Mesenchymal stem cell (in vitro differentiated cells and primary cell): ENCODE measurements around the gene PRAMEF13.
"Not testable (repeated sequence)": the region's sequence is repeated elsewhere in the genome, so short reads cannot be mapped to it uniquely, and the experiment has no call there.

Experiments
- DNase-seq: peaks from one replicate; pipeline ENCODE4 v3.0.0-alpha.2; 2013
- H2AFZ ChIP-seq: one replicate; pipeline ENCODE4 v1.6.1; 2013; ENCODE audit warnings: low read depth, mild to moderate bottlenecking, control low read depth, inconsistent platforms, low read length, moderate library complexity
- H2AK5ac ChIP-seq: 2 replicates; pipeline ENCODE4 v1.6.1; 2013; ENCODE audit warnings: low read length, moderate library complexity, mild to moderate bottlenecking, inconsistent platforms; ENCODE audit not compliant: severe bottlenecking
- H2BK120ac ChIP-seq: one replicate; pipeline ENCODE4 v1.6.1; 2013; ENCODE audit warnings: low read depth, mild to moderate bottlenecking, inconsistent platforms, low read length, moderate library complexity
- H2BK12ac ChIP-seq, 2 experiments: one replicate each; pipeline ENCODE4 v1.6.1; 2013; ENCODE audit warnings: inconsistent platforms in 2 of 2, low read length in 2 of 2, mild to moderate bottlenecking in 2 of 2, moderate library complexity in 2 of 2, control low read depth in 1 of 2
- H2BK15ac ChIP-seq: one replicate; pipeline ENCODE4 v1.6.1; 2013; ENCODE audit warnings: mild to moderate bottlenecking, low read depth, inconsistent platforms; ENCODE audit not compliant: poor library complexity, severe bottlenecking
- H2BK5ac ChIP-seq: 2 replicates; pipeline ENCODE4 v1.6.1; 2013; ENCODE audit warnings: low read depth, mild to moderate bottlenecking, low read length, control low read depth, inconsistent platforms; ENCODE audit not compliant: poor library complexity, severe bottlenecking
- H3K14ac ChIP-seq, 2 experiments: one replicate each; pipeline ENCODE4 v1.6.1; 2013; ENCODE audit warnings: inconsistent platforms in 2 of 2, low read length in 2 of 2, control low read depth in 1 of 2, mild to moderate bottlenecking in 1 of 2, moderate library complexity in 1 of 2
- H3K18ac ChIP-seq, 2 experiments: one replicate each; pipeline ENCODE4 v1.6.1; 2013; ENCODE audit warnings: inconsistent platforms in 2 of 2, low read length in 2 of 2, control low read depth in 1 of 2, low read depth in 1 of 2, mild to moderate bottlenecking in 1 of 2
- H3K23ac ChIP-seq, 2 experiments: one replicate each; pipeline ENCODE4 v1.6.1; 2013; ENCODE audit warnings: inconsistent platforms in 2 of 2, low read length in 2 of 2, mild to moderate bottlenecking in 2 of 2, moderate library complexity in 2 of 2, control low read depth in 1 of 2
- H3K27ac ChIP-seq: 2 replicates; pipeline ENCODE4 v1.5.1; 2013; ENCODE audit warnings: mild to moderate bottlenecking, moderate library complexity, low read length, control low read depth, inconsistent platforms; ENCODE audit not compliant: poor library complexity, severe bottlenecking
- H3K27me3 ChIP-seq, 2 experiments: 2 replicates each; pipeline versions ENCODE4 v1.6.1 to v1.7.0; 2013; ENCODE audit warnings: low read length in 2 of 2, mild to moderate bottlenecking in 2 of 2, moderate library complexity in 2 of 2, control low read depth in 1 of 2, inconsistent platforms in 1 of 2; ENCODE audit not compliant: control insufficient read depth in 1 of 2, insufficient read depth in 1 of 2
- H3K36me3 ChIP-seq, 2 experiments: 2 replicates each; pipeline versions ENCODE4 v1.6.1 to v1.7.0; 2013; ENCODE audit warnings: low read length in 2 of 2, control low read depth in 1 of 2, inconsistent platforms in 1 of 2, low read depth in 1 of 2, mild to moderate bottlenecking in 1 of 2; ENCODE audit not compliant: insufficient read depth in 2 of 2, control insufficient read depth in 1 of 2
- H3K4ac ChIP-seq, 2 experiments: one replicate each; pipeline ENCODE4 v1.6.1; 2013; ENCODE audit warnings: inconsistent platforms in 2 of 2, low read length in 2 of 2, mild to moderate bottlenecking in 2 of 2, moderate library complexity in 2 of 2, control low read depth in 1 of 2, low read depth in 1 of 2
- H3K4me1 ChIP-seq: 2 replicates; pipeline ENCODE4 v1.6.1; 2013; ENCODE audit warnings: low read depth, low read length, control low read depth; ENCODE audit not compliant: control insufficient read depth, insufficient read depth
- H3K4me2 ChIP-seq: 2 replicates; pipeline ENCODE4 v1.6.1; 2013; ENCODE audit warnings: low read length, mild to moderate bottlenecking, inconsistent platforms; ENCODE audit not compliant: poor library complexity, severe bottlenecking
- H3K4me3 ChIP-seq, 2 experiments: 2 replicates each; pipeline versions ENCODE4 v1.5.1 to v1.7.0; 2013; ENCODE audit warnings: low read length in 2 of 2, mild to moderate bottlenecking in 2 of 2, control low read depth in 1 of 2, low read depth in 1 of 2; ENCODE audit not compliant: insufficient read depth in 1 of 2
- H3K79me1 ChIP-seq: replicated peaks from 2 replicates; pipeline ENCODE4 v1.6.1; 2013; ENCODE audit warnings: mild to moderate bottlenecking, control low read depth, low read length, inconsistent platforms; ENCODE audit not compliant: poor library complexity, severe bottlenecking
- H3K9ac ChIP-seq: 2 replicates; pipeline ENCODE4 v1.7.0; 2013; ENCODE audit warnings: mild to moderate bottlenecking, low read length, moderate library complexity
- H3K9me3 ChIP-seq: 2 replicates; pipeline ENCODE4 v1.7.0; 2013; ENCODE audit warnings: mild to moderate bottlenecking, low read length; ENCODE audit not compliant: control insufficient read depth
- H4K8ac ChIP-seq: one replicate; pipeline ENCODE4 v1.6.1; 2013; ENCODE audit warnings: inconsistent platforms, mild to moderate bottlenecking, low read length, moderate library complexity
- H4K91ac ChIP-seq: one replicate; pipeline ENCODE4 v1.6.1; 2013; ENCODE audit warnings: mild to moderate bottlenecking, low read length, inconsistent platforms
- WGBS: methylation state at CpG from one replicate; pipeline ENCODE4 v1.1.7; 2013; ENCODE audit warnings: mixed read lengths; 5-methylcytosine and 5-hydroxymethylcytosine counted together

Gene PRAMEF13

GRCh38 chr1:13243536-13244263 is 42.5 kb upstream of the PRAMEF13 start:
- not testable (repeated sequence) for H3K18ac ChIP-seq, H3K36me3 ChIP-seq, H3K4me3 ChIP-seq, DNase-seq, H2BK15ac ChIP-seq, H3K4ac ChIP-seq, H2BK5ac ChIP-seq, H3K4me2 ChIP-seq, H4K91ac ChIP-seq, H2AFZ ChIP-seq, H2BK12ac ChIP-seq, H2AK5ac ChIP-seq, H3K27me3 ChIP-seq, H2BK120ac ChIP-seq, H3K14ac ChIP-seq, H3K23ac ChIP-seq, H3K27ac ChIP-seq, H3K79me1 ChIP-seq, H4K8ac ChIP-seq, H3K9me3 ChIP-seq, H3K9ac ChIP-seq, H3K4me1 ChIP-seq
- WGBS, result 73% methylated on average over 7 of the region's 9 CpGs

GRCh38 chr1:13239633-13240032 is 38.4 kb upstream of the PRAMEF13 start:
- 81% methylated on average over 4 of the region's 4 CpGs for WGBS
- H3K9ac ChIP-seq, H2BK120ac ChIP-seq, H3K18ac ChIP-seq, H2BK15ac ChIP-seq, H2BK12ac ChIP-seq, H2AFZ ChIP-seq, H3K27me3 ChIP-seq, H3K4me3 ChIP-seq, H3K79me1 ChIP-seq, H3K14ac ChIP-seq, H4K91ac ChIP-seq, H3K4me1 ChIP-seq, H2BK5ac ChIP-seq, H3K36me3 ChIP-seq, H3K9me3 ChIP-seq, DNase-seq, H4K8ac ChIP-seq, H3K4me2 ChIP-seq, H3K4ac ChIP-seq, H2AK5ac ChIP-seq, H3K23ac ChIP-seq, H3K27ac ChIP-seq: not testable (repeated sequence)

- not testable (repeated sequence) for H3K79me1 ChIP-seq, H3K27me3 ChIP-seq, H3K36me3 ChIP-seq, DNase-seq, H4K8ac ChIP-seq, H4K91ac ChIP-seq, H3K9me3 ChIP-seq, H3K23ac ChIP-seq, H3K18ac ChIP-seq, H2BK5ac ChIP-seq, H2BK12ac ChIP-seq, H2AK5ac ChIP-seq, H3K27ac ChIP-seq, H2BK15ac ChIP-seq, H2AFZ ChIP-seq, H3K9ac ChIP-seq, H3K4me2 ChIP-seq, H3K4me3 ChIP-seq, H2BK120ac ChIP-seq, H3K4me1 ChIP-seq, H3K4ac ChIP-seq, H3K14ac ChIP-seq
- 57% methylated on average over 4 of the region's 4 CpGs for WGBS
Measured at GRCh38 chr1:13237572-13237971, 36.4 kb upstream of the PRAMEF13 start.

- not testable (repeated sequence) for H2BK5ac ChIP-seq, H3K27ac ChIP-seq
Measured at GRCh38 chr1:13234057-13234456, 32.8 kb upstream of the PRAMEF13 start.

More at GRCh38 chr1:13234057-13234456, 32.8 kb upstream of the PRAMEF13 start:
- H3K27me3 ChIP-seq, H2BK12ac ChIP-seq, H3K4me2 ChIP-seq, H2AFZ ChIP-seq, H3K14ac ChIP-seq, H2AK5ac ChIP-seq, H3K9ac ChIP-seq, H4K8ac ChIP-seq, H3K4me1 ChIP-seq, H4K91ac ChIP-seq, H2BK120ac ChIP-seq, H3K36me3 ChIP-seq, H3K4ac ChIP-seq, H3K18ac ChIP-seq, H3K23ac ChIP-seq, H2BK15ac ChIP-seq, H3K4me3 ChIP-seq, H3K9me3 ChIP-seq, DNase-seq, H3K79me1 ChIP-seq: not testable (repeated sequence)
- 38% methylated on average over 1 of the region's 1 CpG for WGBS
